ENCODE measurements around the gene EIF1AD.

The EIF1AD gene

DNA sequence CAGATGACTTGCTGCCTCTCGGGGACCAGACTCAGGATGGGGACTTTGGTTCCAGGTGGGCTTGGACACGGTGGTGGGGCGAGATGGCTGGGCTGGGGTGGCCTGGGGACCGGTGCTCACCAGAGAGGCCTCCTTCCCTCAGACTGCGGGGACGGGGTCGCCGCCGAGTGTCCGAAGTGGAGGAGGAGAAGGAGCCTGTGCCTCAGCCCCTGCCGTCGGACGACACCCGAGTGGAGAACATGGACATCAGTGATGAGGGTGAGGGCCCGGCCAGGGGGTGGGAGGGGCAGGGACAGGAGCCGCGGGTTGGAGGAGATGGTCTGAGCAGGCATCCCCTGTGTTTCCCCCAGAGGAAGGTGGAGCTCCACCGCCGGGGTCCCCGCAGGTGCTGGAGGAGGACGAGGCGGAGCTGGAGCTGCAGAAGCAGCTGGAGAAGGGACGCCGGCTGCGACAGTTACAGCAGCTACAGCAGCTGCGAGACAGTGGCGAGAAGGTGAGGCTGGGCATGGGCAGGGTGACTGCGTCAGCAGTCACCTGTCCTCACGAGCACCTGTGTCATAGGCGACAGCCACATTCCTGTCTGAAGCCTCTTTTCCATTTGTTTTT, 34.5 kb downstream of the EIF1AD start:
- Histone ChIP-seq H3K4me3 (ENCODE audit: low read length) (peak overlapping the region; percentile 10; the same call in 1 of the 2 replicates), H3K4me1 (ENCODE audit: control insufficient read depth, insufficient read depth, low read length) (0 out of 2 replicates have a peak, but pooled peaks cover 2% of the 10 kb centered on the region), H3K27ac (ENCODE audit: low read length) (no peak overlapping the region), H3K27me3 (ENCODE audit: control insufficient read depth, insufficient read depth, low read length) (no peaks in the 10 kb centered on the region), H3K36me3 (ENCODE audit: control insufficient read depth, insufficient read depth, low read length) (peaks cover 43% of the 10 kb centered on the region), H3K9me3 (ENCODE audit: control insufficient read depth, insufficient read depth, low read length) (no peaks in the 10 kb centered on the region)
- DNase-seq (ENCODE audit: low read depth, low spot score) = no peak
- no CpG with 5 or more reads among the region's 30 CpGs for WGBS (ENCODE audit: insufficient coverage, insufficient read length)

DNA sequence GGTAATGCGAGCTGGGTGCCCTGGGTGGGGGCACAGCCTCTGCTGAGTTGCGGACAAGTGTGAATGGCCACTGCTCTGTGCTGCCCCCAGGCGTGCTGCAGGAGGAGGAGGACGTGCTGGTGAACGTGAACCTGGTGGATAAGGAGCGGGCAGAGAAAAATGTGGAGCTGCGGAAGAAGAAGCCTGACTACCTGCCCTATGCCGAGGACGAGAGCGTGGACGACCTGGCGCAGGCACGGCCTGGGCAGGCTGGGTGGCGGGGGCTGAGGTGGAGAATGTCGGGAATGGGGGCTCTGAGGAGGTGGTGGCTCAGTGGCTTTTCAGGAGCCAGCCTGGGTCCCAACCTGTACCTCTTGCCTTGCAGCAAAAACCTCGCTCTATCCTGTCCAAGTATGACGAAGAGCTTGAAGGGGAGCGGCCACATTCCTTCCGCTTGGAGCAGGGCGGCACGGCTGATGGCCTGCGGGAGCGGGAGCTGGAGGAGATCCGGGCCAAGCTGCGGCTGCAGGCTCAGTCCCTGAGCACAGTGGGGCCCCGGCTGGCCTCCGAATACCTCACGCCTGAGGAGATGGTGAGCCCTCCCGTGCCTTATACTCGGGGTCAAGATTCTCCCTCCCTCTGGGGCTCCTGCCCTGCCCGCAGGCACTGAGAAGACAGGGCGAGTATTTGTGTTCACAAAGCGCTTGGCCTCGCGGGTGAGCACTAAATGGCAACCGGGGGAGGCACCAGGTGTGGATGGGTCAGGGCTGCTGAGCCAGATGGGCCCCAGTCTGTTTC, 35.8 kb downstream of the EIF1AD start:
- no peaks in the 10 kb centered on the region for H3K9me3 ChIP-seq (ENCODE audit: control insufficient read depth, insufficient read depth, low read length)
- 0 out of 2 replicates have a peak, but pooled peaks cover 2% of the 10 kb centered on the region for H3K4me1 ChIP-seq (ENCODE audit: control insufficient read depth, insufficient read depth, low read length)
- no peak for DNase-seq (ENCODE audit: low read depth, low spot score)
- no peak overlapping the region for H3K27ac ChIP-seq (ENCODE audit: low read length)
- peaks cover 43% of the 10 kb centered on the region for H3K36me3 ChIP-seq (ENCODE audit: control insufficient read depth, insufficient read depth, low read length)
- no peaks in the 10 kb centered on the region for H3K27me3 ChIP-seq (ENCODE audit: control insufficient read depth, insufficient read depth, low read length)
- H3K4me3 ChIP-seq (ENCODE audit: low read length) = no peak overlapping the region
- WGBS (ENCODE audit: insufficient coverage, insufficient read length) = no CpG with 5 or more reads among the region's 36 CpGs

DNA sequence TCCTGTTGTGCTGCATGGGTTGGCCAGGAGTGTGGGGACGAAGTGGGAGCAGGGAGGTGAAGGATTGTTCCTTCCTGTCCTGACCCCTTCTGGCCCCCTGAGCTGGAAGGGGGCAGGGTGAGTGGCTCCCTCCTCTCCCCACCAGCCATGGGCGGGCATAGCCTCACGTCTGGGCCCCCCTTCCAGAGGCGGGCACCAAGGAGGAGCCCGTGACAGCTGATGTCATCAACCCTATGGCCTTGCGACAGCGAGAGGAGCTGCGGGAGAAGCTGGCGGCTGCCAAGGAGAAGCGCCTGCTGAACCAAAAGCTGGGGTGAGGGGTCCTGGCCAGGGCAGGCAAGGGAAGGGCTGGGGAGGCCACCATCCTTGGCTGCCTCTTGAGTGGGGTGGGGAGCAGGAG, 37.1 kb downstream of the EIF1AD start:
- peaks cover 43% of the 10 kb centered on the region for H3K36me3 ChIP-seq (ENCODE audit: control insufficient read depth, insufficient read depth, low read length)
- no CpG with 5 or more reads among the region's 10 CpGs for WGBS (ENCODE audit: insufficient coverage, insufficient read length)
- H3K4me3 ChIP-seq (ENCODE audit: low read length) = no peak overlapping the region

DNA sequence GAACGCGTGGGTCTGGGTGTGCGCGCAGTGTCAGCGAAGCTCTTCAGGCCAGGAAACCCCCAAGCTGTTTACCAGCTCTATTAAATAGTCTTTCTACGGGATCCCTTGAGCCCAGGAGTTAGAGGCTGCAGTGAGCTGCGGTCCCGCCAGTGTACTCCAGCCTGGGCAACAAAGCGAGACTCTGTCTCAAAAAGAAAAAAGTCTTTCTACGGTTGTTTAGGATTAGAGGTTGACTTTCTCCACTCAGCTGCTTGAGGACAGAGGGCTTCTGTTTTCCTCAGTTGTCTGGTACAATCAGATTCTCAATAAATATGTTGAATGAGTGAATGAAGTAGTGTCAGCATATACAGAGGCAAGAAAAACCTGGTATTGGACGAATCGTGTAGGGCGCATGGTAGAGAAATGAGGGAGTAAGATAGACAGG, 39.8 kb downstream of the EIF1AD start:
- H3K27me3 ChIP-seq (ENCODE audit: control insufficient read depth, insufficient read depth, low read length) = no peaks in the 10 kb centered on the region
- H3K36me3 ChIP-seq (ENCODE audit: control insufficient read depth, insufficient read depth, low read length) = peaks cover 29% of the 10 kb centered on the region
- H3K27ac ChIP-seq (ENCODE audit: low read length) = no peak overlapping the region
- H3K9me3 ChIP-seq (ENCODE audit: control insufficient read depth, insufficient read depth, low read length) = no peaks in the 10 kb centered on the region
- DNase-seq (ENCODE audit: low read depth, low spot score) = no peak
- H3K4me1 ChIP-seq (ENCODE audit: control insufficient read depth, insufficient read depth, low read length) = 0 out of 2 replicates have a peak, but pooled peaks cover 2% of the 10 kb centered on the region
- no CpG with 5 or more reads among the region's 13 CpGs for WGBS (ENCODE audit: insufficient coverage, insufficient read length)
- peak overlapping the region; percentile 99; the same call in 1 of the 2 replicates for H3K4me3 ChIP-seq (ENCODE audit: low read length)

More for the DNA sequence above, 37.1 kb downstream of the EIF1AD start:
- H3K27ac ChIP-seq (ENCODE audit: low read length) = no peak overlapping the region
- H3K4me1 ChIP-seq (ENCODE audit: control insufficient read depth, insufficient read depth, low read length) = 0 out of 2 replicates have a peak, but pooled peaks cover 2% of the 10 kb centered on the region
- no peaks in the 10 kb centered on the region for H3K27me3 ChIP-seq (ENCODE audit: control insufficient read depth, insufficient read depth, low read length)
- DNase-seq (ENCODE audit: low read depth, low spot score) = no peak
- no peaks in the 10 kb centered on the region for H3K9me3 ChIP-seq (ENCODE audit: control insufficient read depth, insufficient read depth, low read length)

DNA sequence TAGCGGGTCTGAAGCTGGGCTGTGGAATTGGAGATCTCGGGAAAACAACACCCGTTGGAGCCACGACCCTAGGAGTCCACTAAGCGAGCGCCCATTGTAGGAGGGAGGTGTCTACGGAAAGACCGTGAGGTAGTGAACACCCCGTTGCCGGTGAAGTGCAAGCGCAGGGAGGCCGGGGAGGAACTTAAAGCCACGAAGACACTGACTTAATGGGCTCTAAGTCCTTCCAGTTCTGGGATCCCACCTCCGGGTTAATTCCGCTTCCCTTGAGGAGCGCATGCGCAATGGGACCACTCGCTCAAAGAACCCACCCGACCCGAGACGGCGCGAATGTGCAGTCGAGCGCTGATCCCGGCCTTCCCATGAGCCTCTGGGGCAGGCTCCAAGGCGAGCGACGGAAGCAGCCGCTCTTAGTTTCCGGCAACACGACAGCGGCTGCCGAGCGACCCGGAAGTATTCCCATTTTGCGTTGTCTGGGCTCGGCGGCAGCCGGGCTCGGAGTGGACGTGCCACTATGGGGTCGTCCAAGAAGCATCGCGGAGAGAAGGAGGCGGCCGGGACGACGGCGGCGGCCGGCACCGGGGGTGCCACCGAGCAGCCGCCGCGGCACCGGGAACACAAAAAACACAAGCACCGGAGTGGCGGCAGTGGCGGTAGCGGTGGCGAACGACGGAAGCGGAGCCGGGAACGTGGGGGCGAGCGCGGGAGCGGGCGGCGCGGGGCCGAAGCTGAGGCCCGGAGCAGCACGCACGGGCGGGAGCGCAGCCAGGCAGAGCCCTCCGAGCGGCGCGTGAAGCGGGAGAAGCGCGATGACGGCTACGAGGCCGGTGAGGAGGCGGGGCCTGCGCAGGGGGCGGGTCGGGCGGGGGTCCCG, 40.5 kb downstream of the EIF1AD start, which contains the start of gene SART1:
Gene SART1, plus strand, starts transcription at position 468 of the 874 bp plus-strand sequence. Its CDS starts 47 bp downstream, at position 515.
- Histone ChIP-seq H3K36me3 (ENCODE audit: control insufficient read depth, insufficient read depth, low read length) (peaks cover 23% of the 10 kb centered on the region), H3K27me3 (ENCODE audit: control insufficient read depth, insufficient read depth, low read length) (no peaks in the 10 kb centered on the region), H3K27ac (ENCODE audit: low read length) (no peak within 1 kb of the TSS), H3K9me3 (ENCODE audit: control insufficient read depth, insufficient read depth, low read length) (no peaks in the 10 kb centered on the region), H3K4me3 (ENCODE audit: low read length) (peak within 1 kb of the TSS; percentile 99), H3K4me1 (ENCODE audit: control insufficient read depth, insufficient read depth, low read length) (0 out of 2 replicates have a peak, but pooled peaks cover 2% of the 10 kb centered on the region)
- peak; percentile 95 for DNase-seq (ENCODE audit: low read depth, low spot score)
- no CpG with 5 or more reads among the region's 97 CpGs for WGBS (ENCODE audit: insufficient coverage, insufficient read length)

DNA sequence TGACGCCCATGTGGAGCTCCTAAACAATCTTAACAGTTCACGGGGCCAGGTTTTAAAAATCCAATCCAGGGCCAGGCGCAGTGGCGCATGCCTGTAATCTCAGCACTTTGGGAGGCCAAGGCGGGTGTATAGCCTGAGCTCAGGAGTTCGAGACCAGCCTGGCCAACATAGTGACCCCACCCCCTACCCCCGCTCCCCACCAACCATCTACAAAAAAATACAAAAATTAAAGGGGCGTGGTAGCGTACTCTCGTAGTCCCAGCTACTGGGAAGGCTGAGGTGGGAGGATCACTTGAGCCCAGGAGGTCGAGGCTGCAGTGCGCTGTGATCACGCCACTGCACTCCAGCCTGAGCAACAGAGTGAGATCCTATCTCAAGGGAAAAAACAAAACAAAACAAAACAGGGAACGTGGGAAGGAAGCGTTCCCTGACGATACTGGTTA, 41.1 kb downstream of the EIF1AD start:
- no peak for DNase-seq (ENCODE audit: low read depth, low spot score)
- Histone ChIP-seq H3K9me3 (ENCODE audit: control insufficient read depth, insufficient read depth, low read length) (no peaks in the 10 kb centered on the region), H3K36me3 (ENCODE audit: control insufficient read depth, insufficient read depth, low read length) (peaks cover 17% of the 10 kb centered on the region), H3K4me1 (ENCODE audit: control insufficient read depth, insufficient read depth, low read length) (0 out of 2 replicates have a peak, but pooled peaks cover 2% of the 10 kb centered on the region), H3K27ac (ENCODE audit: low read length) (no peak overlapping the region), H3K27me3 (ENCODE audit: control insufficient read depth, insufficient read depth, low read length) (no peaks in the 10 kb centered on the region), H3K4me3 (ENCODE audit: low read length) (peak overlapping the region; percentile 99; the same call in 1 of the 2 replicates)
- WGBS (ENCODE audit: insufficient coverage, insufficient read length) = no CpG with 5 or more reads among the region's 16 CpGs

DNA sequence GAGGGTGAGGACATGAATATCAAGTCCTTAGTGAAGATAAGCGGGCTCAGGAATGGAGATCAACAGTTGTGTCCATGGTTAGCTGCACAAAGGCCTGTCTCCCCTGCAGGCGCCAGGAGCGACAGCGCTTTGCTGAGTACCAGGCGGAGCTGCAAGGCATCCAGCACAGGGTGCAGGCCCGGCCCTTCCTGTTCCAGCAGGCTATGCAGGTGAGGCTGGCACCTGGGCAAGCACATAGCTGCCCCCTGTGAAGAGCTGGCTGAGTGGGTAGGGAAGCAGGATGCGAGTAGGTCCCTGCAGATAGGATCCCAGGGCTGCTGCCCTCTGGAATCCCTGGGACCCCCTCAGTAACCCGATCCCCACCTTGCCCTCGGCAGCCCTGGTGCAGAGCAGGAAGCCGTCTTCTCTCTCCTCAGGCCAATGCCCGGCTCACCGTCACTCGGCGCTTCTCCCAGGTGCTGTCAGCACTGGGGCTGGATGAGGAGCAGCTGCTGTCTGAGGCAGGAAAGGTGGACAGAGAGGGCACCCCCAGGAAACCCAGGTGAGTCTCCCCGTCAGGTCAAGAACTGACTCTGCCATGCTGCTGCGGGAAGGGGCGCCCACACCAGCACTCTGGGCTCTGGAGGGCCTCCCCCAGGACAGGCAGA, 43.1 kb downstream of the EIF1AD start:
- no CpG with 5 or more reads among the region's 17 CpGs for WGBS (ENCODE audit: insufficient coverage, insufficient read length)
- H3K27me3 ChIP-seq (ENCODE audit: control insufficient read depth, insufficient read depth, low read length) = no peaks in the 10 kb centered on the region
- no peak for DNase-seq (ENCODE audit: low read depth, low spot score)
- 0 out of 2 replicates have a peak, but pooled peaks cover 3% of the 10 kb centered on the region for H3K4me1 ChIP-seq (ENCODE audit: control insufficient read depth, insufficient read depth, low read length)
- no peak overlapping the region for H3K4me3 ChIP-seq (ENCODE audit: low read length)
- H3K36me3 ChIP-seq (ENCODE audit: control insufficient read depth, insufficient read depth, low read length) = no peaks in the 10 kb centered on the region
- H3K9me3 ChIP-seq (ENCODE audit: control insufficient read depth, insufficient read depth, low read length) = no peaks in the 10 kb centered on the region
- no peak overlapping the region for H3K27ac ChIP-seq (ENCODE audit: low read length)

DNA sequence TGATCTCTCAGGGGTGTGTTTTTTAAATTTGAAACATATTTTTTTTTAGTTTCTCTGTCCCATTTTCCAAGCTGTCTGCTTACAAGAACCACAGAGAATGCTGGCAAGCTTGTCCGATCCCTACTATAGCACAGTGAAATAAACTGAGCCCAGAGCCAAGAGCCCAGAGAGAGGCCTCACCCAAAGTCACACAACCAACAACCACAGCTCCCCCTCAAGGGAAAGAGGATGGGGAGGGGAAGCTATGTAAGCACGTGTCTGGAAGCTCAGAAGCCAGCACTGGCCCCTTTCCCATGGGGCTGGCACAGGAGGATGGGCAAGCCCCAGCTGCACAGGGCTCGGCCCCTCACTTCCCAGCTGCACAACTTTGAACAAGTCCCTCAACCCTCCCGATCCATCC, 43.7 kb downstream of the EIF1AD start:
- WGBS (ENCODE audit: insufficient coverage, insufficient read length) = no CpG with 5 or more reads among the region's 4 CpGs
- no peak for DNase-seq (ENCODE audit: low read depth, low spot score)
- Histone ChIP-seq H3K27ac (ENCODE audit: low read length) (no peak overlapping the region), H3K4me3 (ENCODE audit: low read length) (no peak overlapping the region), H3K27me3 (ENCODE audit: control insufficient read depth, insufficient read depth, low read length) (no peaks in the 10 kb centered on the region), H3K9me3 (ENCODE audit: control insufficient read depth, insufficient read depth, low read length) (no peaks in the 10 kb centered on the region), H3K4me1 (ENCODE audit: control insufficient read depth, insufficient read depth, low read length) (0 out of 2 replicates have a peak, but pooled peaks cover 3% of the 10 kb centered on the region), H3K36me3 (ENCODE audit: control insufficient read depth, insufficient read depth, low read length) (no peaks in the 10 kb centered on the region)

DNA sequence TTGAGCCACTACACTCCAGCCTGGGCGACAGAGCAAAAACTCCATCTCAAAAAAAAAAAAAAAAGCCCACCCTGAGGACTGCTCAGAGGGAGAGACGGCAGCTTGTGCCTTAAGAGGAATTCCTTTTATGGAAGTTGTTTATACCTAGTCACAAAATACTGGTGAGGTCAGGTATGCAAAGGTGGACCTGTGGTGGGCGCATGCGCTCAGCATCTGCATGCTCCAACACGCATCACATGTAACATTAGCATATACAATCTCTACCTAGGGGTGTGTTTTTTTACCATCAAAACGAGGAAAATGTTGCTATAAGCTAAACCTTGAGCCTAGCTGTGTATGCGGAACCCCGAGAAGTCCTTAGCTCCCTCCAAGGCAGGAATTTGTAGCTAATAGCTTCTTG, 47.2 kb downstream of the EIF1AD start:
- H3K9me3 ChIP-seq (ENCODE audit: control insufficient read depth, insufficient read depth, low read length) = no peaks in the 10 kb centered on the region
- H3K27me3 ChIP-seq (ENCODE audit: control insufficient read depth, insufficient read depth, low read length) = no peaks in the 10 kb centered on the region
- no peak overlapping the region for H3K4me3 ChIP-seq (ENCODE audit: low read length)
- 0 out of 2 replicates have a peak, but pooled peaks cover 1% of the 10 kb centered on the region for H3K4me1 ChIP-seq (ENCODE audit: control insufficient read depth, insufficient read depth, low read length)
- H3K27ac ChIP-seq (ENCODE audit: low read length) = no peak overlapping the region
- WGBS (ENCODE audit: insufficient coverage, insufficient read length) = no CpG with 5 or more reads among the region's 8 CpGs
- DNase-seq (ENCODE audit: low read depth, low spot score) = no peak
- no peaks in the 10 kb centered on the region for H3K36me3 ChIP-seq (ENCODE audit: control insufficient read depth, insufficient read depth, low read length)

Data from iPS DF 6.9 (cell line).